ENCODE results near the gene ZNF581.
A peak's percentile ranks its signal among the peaks of the same experiment; 100 is the strongest.

Gene ZNF581

DNA sequence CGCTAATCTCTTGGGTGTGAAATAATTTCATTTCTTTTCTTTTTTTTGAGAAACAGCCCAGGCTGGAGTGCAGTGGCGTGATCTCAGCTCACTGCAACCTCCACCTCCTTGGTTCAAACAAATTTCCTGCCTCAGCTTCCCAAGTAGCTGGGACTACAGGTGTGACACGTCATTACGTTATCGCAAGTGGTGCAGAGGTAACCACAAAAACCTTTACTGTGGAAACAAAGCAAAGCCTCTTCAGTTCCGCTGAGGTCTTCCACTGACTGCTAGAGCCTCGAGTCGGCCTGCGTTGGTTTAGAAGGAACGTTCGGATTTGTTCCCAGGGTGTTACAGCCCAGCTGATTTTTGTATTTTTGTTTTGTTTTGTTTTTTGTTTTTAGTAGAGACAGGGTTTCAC, 17.1 kb upstream of the ZNF581 start:
- no peak for DNase-seq (ENCODE audit: low spot score)

DNA sequence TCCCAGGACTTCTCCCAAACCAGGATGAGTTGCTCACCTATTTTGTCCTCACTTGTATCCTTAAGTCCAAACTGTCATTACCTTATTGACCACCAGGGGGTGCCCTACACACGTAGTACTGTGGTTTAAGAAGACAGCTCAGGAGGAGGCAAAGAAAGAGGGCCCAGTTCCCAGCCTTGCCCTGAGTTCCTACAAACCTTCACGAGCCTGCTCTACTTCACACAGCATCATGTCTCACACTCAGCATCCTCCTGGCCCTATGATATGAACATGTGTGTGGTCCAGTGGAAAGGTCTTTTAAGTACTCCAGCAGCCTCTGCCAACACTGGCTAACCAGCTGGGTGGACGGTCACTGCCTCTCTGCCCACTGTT, 11.0 kb upstream of the ZNF581 start:
- DNase-seq (ENCODE audit: low spot score) = peak; percentile 86

DNA sequence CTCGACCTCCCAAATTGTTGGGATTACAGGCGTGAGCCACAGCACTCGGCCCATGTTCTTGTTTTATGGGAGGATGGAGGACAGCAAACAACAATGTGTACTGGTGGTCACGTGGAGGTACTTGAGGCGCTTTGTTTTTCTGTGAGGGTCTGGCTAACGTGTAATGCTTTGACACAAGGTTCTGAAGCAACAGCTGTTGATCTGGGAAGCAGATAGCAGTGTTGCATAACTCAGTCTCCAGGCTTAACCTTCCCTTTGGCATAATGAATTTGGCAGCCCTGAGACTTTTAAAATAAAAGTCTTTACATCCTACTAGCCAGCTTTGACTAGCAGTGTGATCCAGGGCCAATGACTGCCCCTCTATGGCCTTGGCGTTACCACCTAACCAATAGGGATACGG, 9.6 kb upstream of the ZNF581 start:
- no peak for DNase-seq (ENCODE audit: low spot score)

DNA sequence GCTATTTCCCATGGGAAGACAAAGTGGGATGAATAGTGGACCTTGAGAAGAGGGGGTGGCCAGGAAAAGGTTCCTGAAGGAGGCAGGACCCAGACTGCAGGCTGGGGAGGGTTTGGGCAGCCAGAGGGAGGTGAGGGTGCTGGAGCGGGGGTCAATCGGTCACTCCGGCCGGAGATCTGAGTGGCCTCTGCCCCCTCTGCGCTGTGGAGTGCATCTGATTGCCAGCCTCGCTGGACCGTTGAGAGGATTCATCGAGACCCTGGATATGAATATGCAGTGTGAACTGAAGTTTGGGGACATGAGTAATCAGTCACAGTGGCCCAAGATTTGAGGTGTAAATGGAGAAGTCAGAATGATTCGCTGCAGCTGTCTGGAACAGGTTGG, 8.1 kb upstream of the ZNF581 start:
- no peak for DNase-seq (ENCODE audit: low spot score)

DNA sequence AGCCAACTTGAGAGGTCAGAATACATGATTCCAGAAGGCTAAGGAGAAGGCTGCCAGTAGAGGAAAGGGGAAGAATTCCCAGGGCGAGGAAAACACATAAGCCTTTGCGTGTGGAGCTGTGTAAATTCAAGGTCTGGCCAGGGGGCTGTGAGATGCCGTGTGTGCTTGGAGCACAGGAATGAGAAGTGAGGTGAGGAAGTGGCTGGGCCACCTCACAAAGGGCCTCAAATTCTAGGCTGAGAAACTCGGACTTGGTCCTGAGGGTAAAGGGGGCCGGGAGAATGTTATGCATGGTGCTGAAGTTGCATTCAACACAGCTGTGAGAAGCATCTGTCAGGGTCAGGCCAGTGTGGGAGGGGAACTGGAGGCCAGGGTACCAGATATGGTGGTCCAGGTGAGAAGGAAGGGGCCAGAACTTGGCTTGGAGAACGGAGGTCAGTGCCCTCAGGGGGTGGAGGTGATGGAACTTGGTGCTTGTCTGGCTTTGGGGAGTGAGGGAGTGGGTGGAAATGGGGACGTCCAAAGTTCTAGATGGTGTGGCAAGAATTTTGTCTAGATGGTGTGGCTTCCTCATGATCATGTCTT, 7.5 kb upstream of the ZNF581 start:
- DNase-seq (ENCODE audit: low spot score) = no peak

DNA sequence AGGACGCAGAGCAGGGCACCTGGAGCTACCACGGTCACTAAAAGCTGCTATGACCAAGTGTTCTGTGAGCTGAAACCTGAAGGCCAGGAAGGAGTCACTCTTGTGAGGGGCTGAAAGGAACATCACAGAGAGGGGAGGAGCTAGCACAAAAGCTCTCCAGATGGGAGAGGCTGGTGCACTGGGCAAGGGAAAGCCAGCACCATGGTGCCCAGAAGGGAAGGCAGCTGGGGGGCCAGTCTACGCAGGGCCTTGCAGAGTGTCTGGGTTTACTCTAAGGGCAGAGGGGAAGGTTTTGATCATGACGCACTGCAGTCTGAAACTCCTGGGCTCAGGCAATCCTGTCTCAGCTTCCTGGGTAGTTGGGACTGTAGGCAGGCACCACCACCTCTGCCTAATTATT, 6.7 kb upstream of the ZNF581 start:
- no peak for DNase-seq (ENCODE audit: low spot score)

DNA sequence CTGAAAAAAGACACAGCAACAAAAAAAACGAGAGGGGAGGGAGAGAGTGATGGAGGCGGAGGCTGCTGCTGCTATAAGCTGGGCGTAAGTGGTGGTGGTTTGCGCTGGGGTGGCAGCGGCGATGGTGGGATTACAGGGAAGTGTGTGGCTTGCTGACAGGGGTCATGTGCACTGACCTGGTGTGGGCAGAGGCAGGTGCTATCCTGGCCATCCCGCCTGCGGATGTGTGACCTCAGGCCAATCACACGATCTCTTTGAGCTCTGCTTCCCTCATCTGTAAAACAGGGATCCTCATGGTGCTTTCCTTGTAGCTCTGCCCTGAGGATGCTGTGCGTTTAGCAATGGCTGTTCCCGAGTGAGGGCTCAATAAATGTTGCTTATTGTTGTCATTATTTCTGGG, 5.9 kb upstream of the ZNF581 start:
- DNase-seq (ENCODE audit: low spot score) = no peak

DNA sequence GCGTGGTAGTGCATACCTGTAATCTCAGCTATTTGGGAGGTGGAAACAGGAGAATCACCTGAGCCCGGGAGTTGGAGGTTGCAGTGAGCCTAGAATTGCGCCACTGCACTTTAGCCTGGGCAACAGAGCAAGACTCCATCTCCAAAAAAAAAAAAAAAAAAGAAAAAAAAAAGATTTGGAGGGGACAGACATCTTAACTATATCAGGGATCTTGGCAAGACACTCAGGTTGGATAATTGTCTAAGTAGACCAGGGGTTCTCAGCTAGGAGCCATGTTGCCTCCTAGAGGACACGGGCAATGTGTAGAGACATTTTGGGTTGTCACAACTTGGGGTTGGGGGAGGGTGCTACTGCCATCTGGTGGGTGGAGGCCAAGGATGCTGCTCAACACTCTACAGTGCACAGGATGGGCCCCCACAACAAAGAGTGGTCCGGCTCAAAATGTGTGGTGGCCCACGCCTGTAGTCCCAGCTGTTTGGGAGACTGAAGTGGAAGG, 4.5 kb upstream of the ZNF581 start:
- no peak for DNase-seq (ENCODE audit: low spot score)

DNA sequence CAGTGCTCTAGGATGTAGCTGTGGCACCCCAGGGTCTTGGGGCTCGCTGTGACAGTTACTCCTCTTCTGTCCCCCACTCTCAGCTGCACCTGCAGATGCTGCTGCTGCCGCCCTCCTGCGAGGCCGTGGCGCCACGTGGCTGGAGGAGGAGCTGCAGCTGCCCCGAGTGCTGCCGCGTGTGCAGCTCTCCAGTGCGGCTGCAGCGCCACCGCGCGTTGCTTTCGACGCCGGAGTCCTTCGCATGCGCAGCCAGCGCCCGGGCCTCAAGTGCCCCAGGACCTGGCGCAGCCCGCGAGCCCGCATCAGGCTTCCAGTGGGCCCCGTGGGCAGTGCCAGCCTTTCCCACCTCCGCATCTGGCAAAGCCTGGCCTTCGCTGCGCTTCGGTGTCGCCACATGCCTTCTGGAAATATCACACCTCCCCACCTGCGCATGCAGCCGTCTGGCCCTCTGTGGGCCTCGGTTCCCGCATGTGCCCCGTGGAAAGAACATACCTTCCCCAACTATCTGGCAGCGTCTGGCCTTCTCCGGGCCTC, 3.3 kb upstream of the ZNF581 start:
- no peak for DNase-seq (ENCODE audit: low spot score)

DNA sequence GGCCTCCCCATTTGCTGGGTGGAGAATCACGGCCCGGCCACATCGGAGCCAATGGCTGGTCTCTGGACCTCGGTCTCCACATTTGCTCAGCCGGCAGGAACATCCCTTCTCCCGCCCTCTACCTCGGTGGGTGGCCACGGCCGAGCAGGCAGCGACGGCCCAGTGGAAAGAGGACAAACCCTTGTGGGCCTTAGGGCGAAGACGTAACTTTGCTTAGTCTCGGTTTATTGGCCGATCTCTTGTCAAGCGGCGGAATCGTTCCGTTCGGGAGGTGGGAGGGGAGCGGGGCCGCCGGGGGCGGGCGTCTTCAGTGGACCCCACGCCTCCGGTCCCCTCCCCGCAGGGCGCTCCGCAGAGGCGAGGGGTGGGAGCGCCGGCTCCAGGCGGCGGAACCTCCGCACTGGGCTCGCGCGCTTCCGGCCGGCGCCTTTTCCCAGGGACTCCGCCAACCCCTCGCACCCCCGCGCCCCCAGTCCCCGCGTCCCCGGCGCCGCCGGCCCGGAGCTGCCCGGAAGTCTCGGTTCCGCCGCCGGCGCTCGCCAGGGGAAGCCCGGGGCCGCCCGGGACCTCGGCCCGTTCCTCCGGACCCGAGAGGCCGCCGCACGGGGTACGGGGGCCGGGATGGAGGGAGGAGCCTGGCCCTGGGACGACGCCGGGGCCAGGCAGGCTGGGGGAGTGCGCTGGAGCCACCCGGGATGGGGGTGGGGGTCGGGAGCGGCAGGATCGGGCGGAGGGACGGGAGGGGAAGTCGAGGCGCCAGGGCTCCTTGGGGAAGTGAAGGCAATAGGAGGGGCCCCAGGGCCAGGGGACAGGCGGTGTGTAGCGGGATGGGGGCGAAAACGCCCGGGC, 2.6 kb upstream of the ZNF581 start, which contains the start of gene ZNF580:
TSS of gene ZNF580 (plus strand) at position 426 of the 849 bp plus-strand sequence. CDS start 1,507 bp downstream, outside the sequence.
- DNase-seq (ENCODE audit: low spot score) = no peak

DNA sequence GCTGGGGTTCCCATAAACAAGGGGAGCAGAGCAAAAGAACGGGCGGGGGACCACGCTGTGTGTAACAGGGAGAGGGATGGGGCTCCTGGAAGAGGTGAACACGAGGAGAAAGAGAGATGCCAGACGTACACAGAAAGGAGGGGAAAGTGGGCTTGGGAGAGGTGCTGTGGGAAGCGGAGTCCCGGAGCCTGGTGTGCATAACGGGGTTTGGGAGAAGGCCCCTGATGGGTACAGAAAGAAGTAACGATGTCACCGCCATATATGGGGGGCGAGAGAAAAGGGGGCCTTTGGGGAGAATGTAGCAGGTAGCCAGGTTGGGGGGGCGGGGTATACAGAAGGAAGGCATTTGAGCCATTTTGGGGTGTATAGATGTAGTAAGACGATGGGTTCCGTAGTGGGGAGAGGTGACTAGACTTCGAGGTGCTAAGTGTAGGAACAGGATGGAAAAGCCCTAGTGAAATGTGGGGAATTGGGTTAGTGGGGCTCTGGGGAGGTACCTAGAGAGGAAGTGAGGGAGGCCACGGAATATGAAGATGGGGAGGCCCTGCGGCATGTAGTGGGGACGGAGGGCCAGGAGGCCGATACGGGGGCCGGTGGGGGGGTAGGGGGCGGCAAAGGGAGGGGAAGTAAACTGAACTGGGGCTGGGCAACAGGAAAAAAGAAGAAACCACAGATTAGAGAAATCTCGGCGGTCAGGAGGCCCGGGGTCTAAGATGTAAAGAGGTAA, 1.9 kb upstream of the ZNF581 start:
- no peak for DNase-seq (ENCODE audit: low spot score)

DNA sequence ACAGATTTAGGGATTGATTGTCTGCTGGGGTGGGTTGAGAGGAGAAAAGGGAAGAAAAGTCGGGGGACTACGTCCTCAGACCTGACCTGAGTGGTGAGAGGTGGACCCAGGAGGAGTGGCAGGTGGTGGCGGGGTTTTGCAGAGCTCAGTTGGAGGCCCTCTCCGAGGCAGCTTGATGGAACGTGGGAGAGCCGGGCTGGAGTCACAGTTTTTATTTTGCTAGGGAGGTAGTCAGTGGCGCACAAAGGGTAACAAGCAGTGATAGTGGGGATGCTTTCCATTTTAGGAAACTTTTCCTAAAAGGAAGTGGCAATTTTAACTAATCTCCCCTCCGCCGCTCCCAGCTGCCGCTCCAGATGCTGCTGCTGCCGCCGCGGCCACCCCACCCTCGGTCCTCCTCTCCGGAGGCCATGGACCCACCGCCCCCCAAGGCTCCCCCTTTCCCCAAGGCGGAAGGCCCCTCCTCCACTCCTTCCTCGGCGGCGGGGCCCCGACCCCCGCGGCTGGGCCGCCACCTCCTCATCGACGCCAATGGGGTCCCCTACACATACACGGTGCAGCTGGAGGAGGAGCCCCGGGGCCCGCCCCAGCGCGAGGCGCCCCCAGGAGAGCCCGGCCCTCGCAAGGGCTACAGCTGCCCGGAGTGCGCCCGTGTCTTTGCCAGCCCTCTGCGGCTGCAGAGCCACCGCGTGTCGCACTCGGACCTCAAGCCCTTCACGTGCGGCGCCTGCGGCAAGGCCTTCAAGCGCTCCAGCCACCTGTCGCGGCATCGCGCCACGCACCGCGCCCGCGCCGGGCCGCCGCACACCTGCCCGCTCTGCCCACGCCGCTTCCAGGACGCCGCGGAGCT, 1.1 kb upstream of the ZNF581 start:
- DNase-seq (ENCODE audit: low spot score) = no peak

DNA sequence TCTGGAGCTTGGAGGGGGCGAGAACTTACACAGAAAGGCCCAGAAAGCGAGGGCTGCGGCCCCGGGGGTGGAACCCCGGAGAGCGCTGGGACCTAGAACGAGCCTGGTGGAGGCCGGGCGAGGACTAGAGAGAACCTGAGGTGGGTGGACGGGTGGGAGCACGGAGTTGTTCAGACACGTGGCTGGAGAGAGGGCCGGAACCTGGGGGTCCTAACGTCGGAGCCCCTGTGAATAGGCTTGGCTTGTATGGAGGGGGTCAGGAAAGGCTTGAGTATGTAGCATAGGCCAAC, 383 bp downstream of the ZNF581 start:
- DNase-seq (ENCODE audit: low spot score) = no peak

DNA sequence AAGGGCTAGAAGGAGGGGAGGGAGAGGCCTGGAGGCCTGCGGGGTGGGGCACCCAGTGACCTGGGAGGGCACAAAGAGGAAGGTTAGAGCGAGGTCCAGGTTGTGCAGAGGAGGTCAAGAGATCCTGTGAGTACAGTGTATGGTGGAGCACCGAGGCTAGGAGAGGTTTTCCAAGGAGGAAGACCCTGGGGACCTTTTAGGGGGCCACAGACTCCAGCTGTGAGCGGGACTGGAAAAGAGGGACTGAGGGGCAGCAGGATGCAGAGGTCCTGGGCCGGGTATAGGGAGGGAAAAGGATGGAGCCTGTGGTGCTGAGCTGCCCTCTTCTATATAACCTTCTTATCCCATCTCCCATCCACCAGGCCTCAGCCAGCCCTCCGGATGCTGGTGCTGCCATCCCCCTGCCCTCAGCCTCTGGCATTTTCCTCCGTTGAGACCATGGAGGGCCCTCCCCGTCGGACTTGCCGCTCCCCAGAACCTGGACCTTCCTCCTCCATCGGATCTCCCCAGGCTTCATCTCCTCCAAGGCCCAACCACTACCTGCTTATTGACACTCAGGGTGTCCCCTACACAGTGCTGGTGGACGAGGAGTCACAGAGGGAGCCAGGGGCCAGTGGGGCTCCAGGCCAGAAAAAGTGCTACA, 863 bp downstream of the ZNF581 start:
- no peak for DNase-seq (ENCODE audit: low spot score)

DNA sequence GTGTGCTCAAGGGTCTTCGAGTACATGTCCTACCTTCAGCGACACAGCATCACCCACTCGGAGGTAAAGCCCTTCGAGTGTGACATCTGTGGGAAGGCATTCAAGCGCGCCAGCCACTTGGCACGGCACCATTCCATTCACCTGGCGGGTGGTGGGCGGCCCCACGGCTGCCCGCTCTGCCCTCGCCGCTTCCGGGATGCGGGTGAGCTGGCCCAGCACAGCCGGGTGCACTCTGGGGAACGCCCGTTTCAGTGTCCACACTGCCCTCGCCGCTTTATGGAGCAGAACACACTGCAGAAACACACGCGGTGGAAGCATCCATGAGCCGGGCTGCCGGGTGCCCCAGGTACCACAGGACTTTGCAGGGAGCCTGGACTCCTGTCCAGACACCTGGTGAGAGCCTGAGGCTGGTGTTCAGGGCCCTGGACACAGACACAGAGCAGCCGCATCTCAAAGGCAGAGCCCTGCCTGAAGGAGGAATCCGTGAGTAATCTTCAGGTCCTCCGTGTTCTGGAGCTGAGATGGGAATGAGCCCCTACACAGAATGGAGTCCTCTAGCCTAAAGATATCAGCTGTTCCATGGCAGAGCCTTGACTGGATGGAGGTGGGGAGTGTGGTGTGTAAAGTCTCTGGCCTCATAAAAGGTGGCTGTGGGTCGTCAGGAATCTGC, 1.5 kb downstream of the ZNF581 start:
- no peak for DNase-seq (ENCODE audit: low spot score)

DNA sequence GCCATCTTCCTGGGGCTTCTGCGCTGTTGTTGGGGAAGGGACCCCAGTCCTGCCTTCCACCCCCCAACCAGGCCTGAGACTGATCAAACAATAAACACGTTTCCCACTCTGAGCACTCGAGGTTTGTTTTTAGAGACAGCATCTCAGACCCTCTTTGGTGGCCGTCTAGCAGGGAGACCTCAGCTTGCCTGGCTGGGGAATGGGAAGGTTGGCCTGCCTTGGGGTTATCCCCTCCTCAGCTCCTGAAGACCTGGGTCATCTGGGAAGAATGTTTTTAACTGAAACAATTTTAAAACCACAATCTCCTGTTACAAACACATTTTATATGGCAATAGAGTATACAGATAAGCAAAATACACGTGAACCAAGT, 2.0 kb downstream of the ZNF581 start:
- DNase-seq (ENCODE audit: low spot score) = no peak

DNA sequence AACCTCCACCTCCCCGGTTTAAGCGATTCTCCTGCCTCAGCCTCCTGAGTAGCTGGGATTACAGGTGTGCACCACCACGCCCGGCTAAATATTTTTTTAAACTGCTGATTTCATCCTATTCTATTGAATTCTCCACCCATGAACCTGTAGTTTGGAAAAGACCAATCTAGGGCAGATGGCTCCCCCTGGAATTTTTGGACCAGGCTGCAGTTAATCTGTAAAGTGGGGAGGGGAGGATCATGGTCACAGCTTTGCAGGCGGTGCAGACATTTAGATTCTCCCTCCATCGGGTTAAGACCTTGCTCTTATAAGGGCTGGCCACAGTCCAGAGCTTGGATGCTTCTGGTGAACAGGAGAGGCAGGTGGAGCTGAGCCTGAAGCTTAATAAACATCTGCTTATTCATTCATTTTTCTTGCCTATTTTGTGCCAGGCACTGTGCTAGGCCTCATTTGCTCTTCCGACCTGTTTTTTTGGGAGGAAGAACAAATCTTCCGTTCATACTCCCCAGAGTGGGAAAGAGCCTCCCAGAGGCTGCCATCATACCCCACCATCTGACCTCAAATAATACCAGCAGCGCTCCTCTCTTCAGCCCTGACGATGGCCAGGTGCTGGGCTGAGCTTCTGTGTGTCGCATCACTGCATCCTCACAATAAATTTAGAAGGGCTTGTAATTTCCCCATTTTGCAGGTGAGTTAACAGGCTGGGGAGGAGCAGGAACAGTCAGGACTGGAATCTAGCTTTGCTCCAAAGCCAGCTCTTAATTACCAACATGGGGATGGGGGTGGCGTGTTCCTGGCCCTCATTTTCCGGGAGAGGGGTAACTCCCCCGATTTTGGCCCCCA, 3.7 kb downstream of the ZNF581 start:
- DNase-seq (ENCODE audit: low spot score) = no peak

DNA sequence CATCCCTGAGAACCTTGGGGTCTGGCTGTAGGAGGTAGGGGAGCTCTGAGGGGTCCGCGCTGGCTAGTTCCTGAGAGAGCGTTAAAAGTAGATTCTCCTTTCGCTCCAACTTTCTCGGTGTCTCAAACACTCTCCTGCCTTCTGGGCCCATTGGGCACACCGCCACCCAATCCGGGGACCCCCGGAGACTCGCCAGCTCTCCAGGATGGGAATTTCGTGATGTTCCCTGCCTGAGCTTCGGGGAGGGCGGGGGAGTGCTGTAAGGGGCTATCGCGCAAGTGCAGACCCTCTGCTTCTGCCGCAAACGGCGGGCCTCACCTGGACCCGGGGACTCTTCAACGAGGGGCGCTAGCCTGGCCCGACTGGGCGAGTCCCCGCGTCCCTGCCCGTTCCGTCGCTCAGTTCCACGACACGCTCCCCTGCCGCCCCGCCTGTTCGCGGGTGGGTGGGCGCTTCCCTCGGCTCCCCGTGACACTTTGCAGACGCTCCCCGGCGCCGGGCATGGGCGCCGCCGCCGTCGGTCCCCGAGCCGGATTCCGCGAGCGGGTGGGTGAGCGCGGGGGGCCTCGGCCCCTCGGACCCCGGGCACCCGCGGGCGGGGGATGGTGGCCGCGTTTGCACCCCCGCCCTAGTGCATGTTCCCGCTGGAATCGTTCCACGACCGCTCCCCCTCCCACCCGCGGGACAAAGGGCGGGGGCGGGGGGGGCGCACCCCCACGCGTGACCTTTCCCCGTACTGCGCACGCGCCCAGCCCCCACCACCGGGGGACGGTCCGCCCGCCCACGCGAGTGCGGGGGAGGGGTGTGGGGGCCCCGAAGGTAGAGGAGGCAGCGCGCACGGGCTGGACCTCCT, 4.5 kb downstream of the ZNF581 start, which contains the start of gene CCDC106:
TSS of gene CCDC106 (plus strand) at position 481 of the 853 bp plus-strand sequence. CDS start 835 bp downstream, outside the sequence.
- peak; percentile 74 for DNase-seq (ENCODE audit: low spot score)

Data from putamen (tissue), 1 donor.